ENCODE data around the gene SYCE1L.

DNA sequence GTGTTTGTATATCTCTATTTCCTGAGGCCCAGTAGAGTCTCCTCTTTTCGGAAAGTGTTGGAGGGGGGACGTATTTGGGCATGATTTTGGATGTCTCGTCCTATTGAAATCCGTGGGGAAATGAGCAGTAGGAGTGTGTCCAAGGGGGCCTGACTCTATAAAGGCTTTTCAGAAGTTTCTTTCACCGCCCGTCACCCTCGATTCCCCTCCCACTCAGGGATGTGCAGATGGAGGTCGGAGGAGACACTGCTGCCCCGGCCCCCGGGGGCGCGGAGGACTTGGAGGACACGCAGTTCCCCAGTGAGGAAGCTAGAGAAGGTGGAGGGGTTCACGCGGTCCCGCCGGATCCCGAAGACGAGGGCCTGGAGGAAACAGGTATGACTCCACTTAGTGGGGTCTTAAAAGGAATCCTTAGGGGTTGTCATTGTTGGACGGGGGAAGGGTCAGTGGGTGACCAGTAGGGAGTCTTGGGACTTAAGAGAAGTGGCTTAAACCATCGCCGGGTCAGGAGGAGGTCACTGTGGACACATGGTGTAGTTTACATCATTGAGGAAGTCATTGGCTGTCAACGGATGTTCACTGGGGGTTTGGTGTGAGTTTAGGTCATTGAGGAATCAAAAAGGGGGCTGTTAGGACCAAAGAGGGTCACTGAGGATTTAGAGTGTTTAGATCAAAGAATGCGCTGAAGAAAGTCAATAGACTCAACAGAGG is 7.8 kb upstream of the SYCE1L start:
- TF ChIP-seq, protein P1, sequence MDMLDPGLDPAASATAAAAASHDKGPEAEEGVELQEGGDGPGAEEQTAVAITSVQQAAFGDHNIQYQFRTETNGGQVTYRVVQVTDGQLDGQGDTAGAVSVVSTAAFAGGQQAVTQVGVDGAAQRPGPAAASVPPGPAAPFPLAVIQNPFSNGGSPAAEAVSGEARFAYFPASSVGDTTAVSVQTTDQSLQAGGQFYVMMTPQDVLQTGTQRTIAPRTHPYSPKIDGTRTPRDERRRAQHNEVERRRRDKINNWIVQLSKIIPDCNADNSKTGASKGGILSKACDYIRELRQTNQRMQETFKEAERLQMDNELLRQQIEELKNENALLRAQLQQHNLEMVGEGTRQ (IDR thresholded peaks at IDR 0.05; ENCODE audit: low read depth, low read length): no peak
- TF ChIP-seq, protein P2, sequence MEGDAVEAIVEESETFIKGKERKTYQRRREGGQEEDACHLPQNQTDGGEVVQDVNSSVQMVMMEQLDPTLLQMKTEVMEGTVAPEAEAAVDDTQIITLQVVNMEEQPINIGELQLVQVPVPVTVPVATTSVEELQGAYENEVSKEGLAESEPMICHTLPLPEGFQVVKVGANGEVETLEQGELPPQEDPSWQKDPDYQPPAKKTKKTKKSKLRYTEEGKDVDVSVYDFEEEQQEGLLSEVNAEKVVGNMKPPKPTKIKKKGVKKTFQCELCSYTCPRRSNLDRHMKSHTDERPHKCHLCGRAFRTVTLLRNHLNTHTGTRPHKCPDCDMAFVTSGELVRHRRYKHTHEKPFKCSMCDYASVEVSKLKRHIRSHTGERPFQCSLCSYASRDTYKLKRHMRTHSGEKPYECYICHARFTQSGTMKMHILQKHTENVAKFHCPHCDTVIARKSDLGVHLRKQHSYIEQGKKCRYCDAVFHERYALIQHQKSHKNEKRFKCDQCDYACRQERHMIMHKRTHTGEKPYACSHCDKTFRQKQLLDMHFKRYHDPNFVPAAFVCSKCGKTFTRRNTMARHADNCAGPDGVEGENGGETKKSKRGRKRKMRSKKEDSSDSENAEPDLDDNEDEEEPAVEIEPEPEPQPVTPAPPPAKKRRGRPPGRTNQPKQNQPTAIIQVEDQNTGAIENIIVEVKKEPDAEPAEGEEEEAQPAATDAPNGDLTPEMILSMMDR (conservative IDR thresholded peaks at IDR 0.05; ENCODE audit: low read depth, low read length): no peak

All from IMR-90 (cell line).